Liver (tissue), 9 donors: ENCODE results near the gene SPRED1. TPM values are rescaled to one million over a fixed set of nuclear protein-coding genes. Genes with fewer than 3 reads are reported as not detected.

Experiments
- DNase-seq: peaks from one replicate; pipeline ENCODE4 v3.0.0-alpha.2; 2017; ENCODE audit warnings: low spot score
- H3K27ac ChIP-seq, 2 donors: one replicate each; pipeline ENCODE4 v1.7.0; 2013; ENCODE audit warnings: inconsistent platforms in 2 of 2, low read length in 2 of 2, control low read depth in 1 of 2, low read depth in 1 of 2, mild to moderate bottlenecking in 1 of 2
- H3K27me3 ChIP-seq, 4 donors: one replicate each; pipeline versions ENCODE4 v1.6.1 to v1.7.0; 2013; ENCODE audit warnings: low read length in 3 of 4, inconsistent platforms in 1 of 4, mild to moderate bottlenecking in 1 of 4, moderate library complexity in 1 of 4; ENCODE audit not compliant: control insufficient read depth in 4 of 4, insufficient read depth in 4 of 4
- H3K36me3 ChIP-seq, 4 donors: one replicate each; pipeline versions ENCODE4 v1.6.1 to v1.7.0; 2013; ENCODE audit warnings: low read length in 3 of 4, mild to moderate bottlenecking in 3 of 4, low read depth in 1 of 4, moderate library complexity in 1 of 4; ENCODE audit not compliant: control insufficient read depth in 4 of 4, insufficient read depth in 3 of 4
- H3K4me1 ChIP-seq, 4 donors: one replicate each; pipeline versions ENCODE4 v1.6.1 to v1.7.0; 2013; ENCODE audit warnings: low read length in 3 of 4, mild to moderate bottlenecking in 3 of 4, moderate library complexity in 1 of 4; ENCODE audit not compliant: control insufficient read depth in 4 of 4, insufficient read depth in 4 of 4
- H3K4me3 ChIP-seq, 3 donors: one replicate each; pipeline versions ENCODE4 v1.6.1 to v1.7.0; 2013; ENCODE audit warnings: low read length in 3 of 3, control low read depth in 1 of 3, low read depth in 1 of 3, mild to moderate bottlenecking in 1 of 3
- H3K9ac ChIP-seq, 2 donors: one replicate each; pipeline ENCODE4 v1.7.0; 2013; ENCODE audit warnings: low read length in 2 of 2, mild to moderate bottlenecking in 2 of 2, moderate library complexity in 2 of 2, control low read depth in 1 of 2, low read depth in 1 of 2
- H3K9me3 ChIP-seq, 4 donors: one replicate each; pipeline versions ENCODE4 v1.6.1 to v1.7.0; 2013; ENCODE audit warnings: low read length in 3 of 4; ENCODE audit not compliant: control insufficient read depth in 4 of 4
- EGR1 ChIP-seq, 2 donors: IDR thresholded peaks; 2 replicates each; pipeline ENCODE4 v1.6.1; 2016 to 2018; ENCODE audit warnings: antibody characterized with exemption in 2 of 2, low read depth in 2 of 2
- FOXA1 ChIP-seq: IDR thresholded peaks from 2 replicates; pipeline ENCODE4 v1.6.1; 2016; ENCODE audit warnings: antibody characterized with exemption
- FOXA2 ChIP-seq: IDR thresholded peaks from 2 replicates; pipeline ENCODE4 v1.6.1; 2016; ENCODE audit warnings: antibody characterized with exemption
- GABPA ChIP-seq, 2 donors: IDR thresholded peaks in 1 of 2; conservative IDR thresholded peaks in 1 of 2; 2 replicates each; pipeline ENCODE4 v1.6.1; 2016; ENCODE audit warnings: antibody characterized with exemption in 2 of 2, mild to moderate bottlenecking in 1 of 2, moderate library complexity in 1 of 2
- HNF4A ChIP-seq, 2 donors: conservative IDR thresholded peaks; 2 replicates each; pipeline ENCODE4 v1.6.1; 2016; ENCODE audit warnings: antibody characterized with exemption in 2 of 2, mild to moderate bottlenecking in 2 of 2
- JUND ChIP-seq, 2 donors: IDR thresholded peaks; 2 replicates each; pipeline ENCODE4 v1.6.1; 2016; ENCODE audit warnings: antibody characterized with exemption in 2 of 2
- MAX ChIP-seq: IDR thresholded peaks from 2 replicates; pipeline ENCODE4 v1.6.1; 2016; ENCODE audit warnings: antibody characterized with exemption
- NR2F2 ChIP-seq: IDR thresholded peaks from 2 replicates; pipeline ENCODE4 v1.6.1; 2016; ENCODE audit warnings: antibody characterized with exemption
- RAD21 ChIP-seq, 2 donors: IDR thresholded peaks; 2 replicates each; pipeline ENCODE4 v1.6.1; 2016; ENCODE audit warnings: antibody characterized with exemption in 2 of 2, mild to moderate bottlenecking in 2 of 2
- REST ChIP-seq: IDR thresholded peaks from 2 replicates; pipeline ENCODE4 v1.6.1; 2016; ENCODE audit warnings: antibody characterized with exemption, mild to moderate bottlenecking
- RXRA ChIP-seq, 2 donors: IDR thresholded peaks; 2 replicates each; pipeline ENCODE4 v1.6.1; 2017 to 2018; ENCODE audit warnings: antibody characterized with exemption in 2 of 2, mild to moderate bottlenecking in 1 of 2
- SP1 ChIP-seq: IDR thresholded peaks from 2 replicates; pipeline ENCODE4 v1.6.1; 2018; ENCODE audit warnings: antibody characterized with exemption, mild to moderate bottlenecking
- ZBTB33 ChIP-seq: IDR thresholded peaks from 2 replicates; pipeline ENCODE4 v1.6.1; 2016; ENCODE audit warnings: antibody characterized with exemption
- WGBS: extraction: QIAGEN DNeasy Blood & Tissue Kit; methylation state at CpG from one replicate; pipeline ENCODE4 v1.1.7; 2013; 5-methylcytosine and 5-hydroxymethylcytosine counted together
- polyA plus RNA-seq, 2 donors: library from polyadenylated mRNA; stranded (reverse) in 1 of 2; unstranded in 1 of 2; fragments of 200-250 nt in 1 of 2; fragments of >200 nt in 1 of 2; fragmentation: Nextera tagmentation in 1 of 2; extraction: Ambion mirVana in 1 of 2; gene quantifications; one replicate each; pipeline versions ENCODE4 v1.2.1 to v1.2.3, GENCODE V29; 2013 to 2015
- total RNA-seq, 2 donors: library from RNA; depleted of rRNA; stranded (reverse); fragments of >200 nt; gene quantifications; one replicate each; pipeline ENCODE4 v1.2.3, GENCODE V29; 2014
- TF ChIP-seq, protein P1 (sequence below): IDR thresholded peaks from 2 replicates; pipeline ENCODE4 v1.6.1; 2016; ENCODE audit warnings: antibody characterized with exemption
- donor health status: healthy.
- donor health status: healthy.
- donor health status: healthy.
- donor health status: healthy.
- donor health status: healthy.

SPRED1 gene
- total and polyA plus RNA-seq, 4 donors: 1.2 to 7.7 (median 4.4) TPM

DNA sequence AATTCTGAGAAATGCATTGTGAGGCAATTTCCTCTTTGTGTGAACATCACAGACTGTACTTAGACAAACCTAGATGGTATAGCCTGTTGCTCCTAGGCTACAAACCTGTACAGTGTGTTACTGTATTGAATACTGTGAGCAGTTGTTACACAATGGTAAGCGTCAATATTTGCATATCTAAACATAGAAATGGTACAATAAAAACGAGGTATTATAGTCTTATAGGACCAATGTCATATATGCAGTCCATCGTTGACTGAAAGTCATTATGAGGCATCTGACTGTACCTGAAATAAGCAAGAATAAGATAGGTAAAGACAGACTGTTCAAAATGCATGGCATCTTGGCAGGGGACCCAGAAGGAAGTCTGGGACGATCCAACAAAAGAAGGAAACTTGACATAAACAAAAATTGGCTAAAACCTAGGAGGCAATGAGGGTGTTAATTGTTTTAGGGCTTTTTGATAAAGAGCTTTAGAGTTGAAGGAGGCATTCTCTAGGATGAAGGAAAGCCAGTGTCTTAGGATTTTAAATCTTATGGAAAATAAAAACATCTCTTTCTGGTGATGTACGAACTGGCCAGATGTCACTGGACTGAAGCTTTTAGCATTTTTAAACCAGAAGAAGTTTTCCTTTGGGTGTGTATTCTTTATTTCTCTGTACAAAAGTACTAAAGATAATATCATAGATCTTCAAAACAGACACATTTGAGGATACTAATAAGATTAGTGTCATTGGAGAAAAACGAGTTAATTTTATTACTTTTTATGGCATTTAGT lies 9.2 kb upstream of the SPRED1 start:
- no peaks in the 10 kb centered on the region for H3K4me1 ChIP-seq
- no peaks in the 10 kb centered on the region for H3K27me3 ChIP-seq
- no peaks in the 10 kb centered on the region for H3K36me3 ChIP-seq
- H3K9me3 ChIP-seq: no peaks in the 10 kb centered on the region
- 64% methylated on average over 6 of the region's 6 CpGs for WGBS
- DNase-seq: no peak
- no peak for TF ChIP-seq GABPA (IDR thresholded peaks at IDR 0.05 in 1 of 2, conservative IDR thresholded peaks at IDR 0.05 in 1 of 2)
- TF ChIP-seq, protein P1, sequence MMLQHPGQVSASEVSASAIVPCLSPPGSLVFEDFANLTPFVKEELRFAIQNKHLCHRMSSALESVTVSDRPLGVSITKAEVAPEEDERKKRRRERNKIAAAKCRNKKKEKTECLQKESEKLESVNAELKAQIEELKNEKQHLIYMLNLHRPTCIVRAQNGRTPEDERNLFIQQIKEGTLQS: no peak
- TF ChIP-seq RXRA (IDR thresholded peaks at IDR 0.05): no peak
- no peak for TF ChIP-seq NR2F2
- TF ChIP-seq REST: no peak
- TF ChIP-seq SP1: no peak
- TF ChIP-seq JUND (IDR thresholded peaks at IDR 0.05): no peak
- no peak for TF ChIP-seq RAD21 (IDR thresholded peaks at IDR 0.05)
- no peak for TF ChIP-seq FOXA1
- TF ChIP-seq MAX: no peak
- no peak for TF ChIP-seq ZBTB33
- TF ChIP-seq FOXA2: no peak
- TF ChIP-seq EGR1 (IDR thresholded peaks at IDR 0.05; ENCODE audit: low read depth in 2 of 2): no peak
- no peak overlapping the region for H3K9ac ChIP-seq
- no peak overlapping the region for H3K4me3 ChIP-seq
- H3K27ac ChIP-seq: no peak overlapping the region

- Histone ChIP-seq H3K36me3 (no peaks in the 10 kb centered on the region), H3K27me3 (no peaks in the 10 kb centered on the region), H3K4me3 (no peak overlapping the region), H3K4me1 (peaks cover 0 to 12% (median 7%) of the 10 kb centered on the region in 4 donors), H3K9me3 (no peaks in the 10 kb centered on the region), H3K9ac (no peak overlapping the region), H3K27ac (no peak overlapping the region)
- 72% methylated on average over 3 of the region's 3 CpGs for WGBS
- DNase-seq: no peak
- TF ChIP-seq NR2F2 (peak; percentile 48), MAX (peak; percentile 58), FOXA2 (no peak), HNF4A (conservative IDR thresholded peaks at IDR 0.05) (no peak), RAD21 (IDR thresholded peaks at IDR 0.05) (peak; percentile 12 to 20), EGR1 (IDR thresholded peaks at IDR 0.05; ENCODE audit: low read depth in 2 of 2) (peak; percentile 22 to 38)
- TF ChIP-seq, protein P1: no peak
These were observed 5.3 kb upstream of the SPRED1 start for GRCh38 chr15:38247336-38247735.
